Adrenal gland (tissue), 5 donors: ENCODE results near the gene CHST8.

Experiments
- POLR2A ChIP-seq, 2 donors: fragments of 450-650 bp; IDR thresholded peaks; one replicate each; pipeline ENCODE4 v1.6.1; 2017; ENCODE audit warnings: antibody characterized with exemption in 2 of 2, mild to moderate bottlenecking in 2 of 2, moderate library complexity in 1 of 2
- TF ChIP-seq, protein P1 (sequence below), 6 experiments: fragments of 450-650 bp in 4 of 6; fragments of 200-600 bp in 2 of 6; sonication (generic) in 1 of 6; IDR thresholded peaks; 1 replicate in 5 of 6; 2 replicates in 1 of 6; pipeline versions ENCODE4 v1.5.1 to v1.8.0; 2016 to 2021; ENCODE audit warnings: antibody characterized with exemption in 6 of 6, mild to moderate bottlenecking in 2 of 6, moderate library complexity in 1 of 6
- donor health status: DM: no; HTN: no; CAD: no.

DNA sequence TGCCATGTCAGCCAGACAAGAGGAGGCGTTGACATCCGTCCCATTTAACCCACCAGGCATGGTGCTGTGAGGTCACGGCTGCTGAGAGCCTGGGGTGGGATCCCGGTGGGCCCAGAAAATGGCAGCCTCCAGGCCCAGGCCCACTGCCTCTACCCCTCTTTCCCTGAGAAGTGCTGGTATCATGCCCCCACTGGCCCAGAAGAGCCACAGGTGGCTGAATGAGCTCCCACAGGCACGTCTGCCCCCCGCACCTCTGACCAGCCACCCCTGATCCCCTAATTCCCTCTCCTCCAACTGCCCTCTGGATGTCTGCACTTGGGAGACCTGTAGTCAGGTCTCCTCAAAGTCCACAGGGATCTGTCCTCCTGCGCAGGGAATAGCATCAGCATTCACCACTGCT, 137.6 kb downstream of the CHST8 start:
- TF ChIP-seq, protein P1, sequence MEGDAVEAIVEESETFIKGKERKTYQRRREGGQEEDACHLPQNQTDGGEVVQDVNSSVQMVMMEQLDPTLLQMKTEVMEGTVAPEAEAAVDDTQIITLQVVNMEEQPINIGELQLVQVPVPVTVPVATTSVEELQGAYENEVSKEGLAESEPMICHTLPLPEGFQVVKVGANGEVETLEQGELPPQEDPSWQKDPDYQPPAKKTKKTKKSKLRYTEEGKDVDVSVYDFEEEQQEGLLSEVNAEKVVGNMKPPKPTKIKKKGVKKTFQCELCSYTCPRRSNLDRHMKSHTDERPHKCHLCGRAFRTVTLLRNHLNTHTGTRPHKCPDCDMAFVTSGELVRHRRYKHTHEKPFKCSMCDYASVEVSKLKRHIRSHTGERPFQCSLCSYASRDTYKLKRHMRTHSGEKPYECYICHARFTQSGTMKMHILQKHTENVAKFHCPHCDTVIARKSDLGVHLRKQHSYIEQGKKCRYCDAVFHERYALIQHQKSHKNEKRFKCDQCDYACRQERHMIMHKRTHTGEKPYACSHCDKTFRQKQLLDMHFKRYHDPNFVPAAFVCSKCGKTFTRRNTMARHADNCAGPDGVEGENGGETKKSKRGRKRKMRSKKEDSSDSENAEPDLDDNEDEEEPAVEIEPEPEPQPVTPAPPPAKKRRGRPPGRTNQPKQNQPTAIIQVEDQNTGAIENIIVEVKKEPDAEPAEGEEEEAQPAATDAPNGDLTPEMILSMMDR (IDR thresholded peaks at IDR 0.05), result no peak
- TF ChIP-seq POLR2A (IDR thresholded peaks at IDR 0.05), result no peak
